ENCODE measurements around the gene RSRP1. TPM values are rescaled to one million over a fixed set of nuclear protein-coding genes. Genes with fewer than 3 reads are reported as not detected.

RSRP1 gene
- total RNA-seq, 1 donor from 2014 or later, result 206 TPM

GRCh38 chr1:25195835-25196234, 51.4 kb downstream of the RSRP1 start:
- intact Hi-C loops (cut with micrococcal nuclease), result no loop called here

GRCh38 chr1:25194572-25195020, 52.7 kb downstream of the RSRP1 start:
- intact Hi-C loops (cut with micrococcal nuclease), result no loop called here

GRCh38 chr1:25194054-25194453, 53.2 kb downstream of the RSRP1 start:
- intact Hi-C loops (cut with micrococcal nuclease), result no loop called here

DNA sequence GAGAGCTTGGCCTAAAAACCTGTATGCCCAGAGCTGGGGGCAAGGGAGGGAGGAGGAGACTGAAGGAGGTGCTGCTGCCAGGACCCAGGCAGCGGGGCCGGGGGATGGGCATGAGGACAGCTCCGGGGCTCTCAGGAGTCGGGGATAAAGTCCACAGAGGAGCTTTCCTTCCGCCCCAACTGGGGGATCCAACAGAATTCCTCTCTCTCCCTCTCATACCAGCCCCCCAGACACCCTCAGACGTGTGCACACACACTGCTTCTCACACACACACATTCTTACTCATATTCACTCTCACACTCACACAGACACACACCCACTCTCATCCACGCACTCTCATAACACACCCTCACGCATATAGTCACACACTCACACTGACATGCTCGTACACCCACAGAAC, 54.0 kb downstream of the RSRP1 start:
- intact Hi-C loops (cut with micrococcal nuclease), result no loop called here

Other genes with a start within 250 kb of the RSRP1 start
- gene SYF2, start 15.0 kb downstream of the RSRP1 start, total RNA-seq, result 39.1 and 42.9 TPM in 2 replicates
- not detected in 2 replicates for gene RHD, start 25.1 kb upstream of the RSRP1 start, total RNA-seq
- gene TMEM50A, start 90.9 kb upstream of the RSRP1 start, total RNA-seq, result 151 and 156 TPM in 2 replicates
- 0.22 TPM in 1 of 2 replicates, not detected in the other for gene RHCE, start 173.4 kb upstream of the RSRP1 start, total RNA-seq
- gene MACO1, start 183.4 kb upstream of the RSRP1 start, total RNA-seq, result 23.1 and 23.6 TPM in 2 replicates